Activated naive CD4-positive, alpha-beta T cell treated with Interleukin-2 at 50 U/mL for 16 hours (primary cell): ENCODE results near the gene WFIKKN1.

Source experiments
- DNase-seq: peaks from one replicate; pipeline ENCODE4 v3.0.0-alpha.2; 2020

WFIKKN1 gene

GRCh38 chr16:675884-676564, 45.2 kb downstream of the WFIKKN1 start:
- DNase-seq: no peak

GRCh38 chr16:676565-676902, 45.7 kb downstream of the WFIKKN1 start:
- DNase-seq: no peak

DNA sequence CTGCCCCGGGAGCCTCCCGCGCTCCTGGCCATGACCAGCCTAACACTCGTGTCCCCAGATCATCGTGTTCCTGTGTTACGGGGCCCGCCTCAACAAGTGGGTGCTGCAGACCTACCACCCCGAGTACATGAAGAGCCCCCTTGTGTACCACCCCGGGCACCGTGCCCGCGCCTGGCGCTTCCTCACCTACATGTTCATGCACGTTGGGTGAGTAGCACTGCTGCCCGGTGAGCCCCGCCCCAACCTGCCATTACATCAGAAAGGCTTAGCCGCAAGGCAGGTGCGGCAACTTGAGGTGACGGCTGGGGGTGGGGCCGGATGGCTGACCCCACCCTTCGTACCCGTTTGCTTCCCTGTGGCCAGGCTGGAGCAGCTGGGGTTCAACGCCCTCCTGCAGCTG, 46.1 kb downstream of the WFIKKN1 start:
- DNase-seq: peak; percentile 28

DNA sequence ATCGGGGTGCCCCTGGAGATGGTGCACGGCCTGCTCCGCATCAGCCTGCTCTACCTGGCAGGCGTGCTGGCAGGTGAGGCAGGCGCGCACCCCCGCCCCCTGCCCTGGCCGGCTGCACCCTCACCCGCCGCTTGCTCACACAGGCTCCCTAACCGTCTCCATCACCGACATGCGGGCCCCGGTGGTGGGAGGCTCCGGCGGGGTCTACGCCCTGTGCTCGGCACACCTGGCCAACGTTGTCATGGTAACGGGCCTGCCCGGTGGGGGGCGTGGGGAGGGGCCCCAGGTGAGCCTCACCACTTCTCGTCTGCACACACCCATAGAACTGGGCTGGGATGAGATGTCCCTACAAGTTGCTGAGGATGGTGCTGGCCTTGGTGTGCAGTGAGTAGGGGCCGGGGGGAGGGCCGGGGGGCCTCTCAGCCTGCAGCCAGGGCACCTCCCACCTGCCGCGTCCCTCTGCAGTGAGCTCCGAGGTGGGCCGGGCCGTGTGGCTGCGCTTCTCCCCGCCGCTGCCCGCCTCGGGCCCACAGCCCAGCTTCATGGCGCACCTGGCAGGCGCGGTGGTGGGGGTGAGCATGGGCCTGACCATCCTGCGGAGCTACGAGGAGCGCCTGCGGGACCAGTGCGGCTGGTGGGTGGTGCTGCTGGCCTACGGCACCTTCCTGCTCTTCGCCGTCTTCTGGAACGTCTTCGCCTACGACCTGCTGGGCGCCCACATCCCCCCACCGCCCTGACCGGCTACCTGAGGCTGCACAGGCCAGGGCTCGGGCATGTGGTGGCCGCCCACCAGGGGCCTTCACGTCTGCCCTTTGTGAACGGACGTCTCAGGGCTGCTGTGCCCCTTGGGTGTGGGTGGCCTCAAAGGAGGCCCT, 46.8 kb downstream of the WFIKKN1 start:
- DNase-seq: no peak

DNA sequence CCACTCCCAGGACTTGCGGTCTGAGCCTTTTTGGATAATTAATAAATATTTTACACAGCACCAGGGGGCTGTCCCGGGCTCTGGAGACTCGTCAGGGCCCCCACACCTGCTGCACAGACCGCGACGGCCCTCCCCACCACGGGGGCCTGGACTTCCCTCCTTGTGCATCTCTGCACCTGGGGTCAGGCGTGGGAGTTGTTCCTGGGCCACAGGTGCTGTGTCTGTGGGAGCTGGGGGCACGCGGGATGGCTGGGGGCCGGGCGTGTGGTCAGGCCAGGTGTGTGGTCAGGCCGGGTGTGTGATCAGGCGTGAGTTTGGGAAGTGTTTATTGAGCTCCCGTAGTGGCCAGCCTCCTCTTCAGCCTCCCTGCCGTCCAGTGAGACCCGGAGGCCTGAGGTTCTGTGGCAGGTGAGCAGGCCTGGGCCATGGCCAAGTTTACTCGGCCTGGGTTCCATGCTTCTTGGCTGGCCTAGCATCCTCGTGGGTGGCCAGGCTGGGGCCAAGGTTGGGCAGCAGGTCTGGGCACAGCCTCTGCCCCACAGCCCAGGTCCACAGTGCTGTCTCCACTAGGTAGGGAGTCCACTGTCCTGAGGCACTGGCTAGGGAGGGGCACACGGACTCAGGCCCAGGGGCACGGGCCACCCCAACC, 47.5 kb downstream of the WFIKKN1 start:
- no peak for DNase-seq

- peak; percentile 53 for DNase-seq
Measured at GRCh38 chr16:678858-679813, 48.4 kb downstream of the WFIKKN1 start.

GRCh38 chr16:679814-680624, 49.2 kb downstream of the WFIKKN1 start, which contains the start of gene STUB1:
Gene STUB1, plus strand, starts transcription at chr16:680410. Its CDS starts 116 bp downstream, at chr16:680526.
- peak; percentile 88 for DNase-seq

- DNase-seq: no peak
Measured at GRCh38 chr16:680625-680945, 49.8 kb downstream of the WFIKKN1 start.

DNA sequence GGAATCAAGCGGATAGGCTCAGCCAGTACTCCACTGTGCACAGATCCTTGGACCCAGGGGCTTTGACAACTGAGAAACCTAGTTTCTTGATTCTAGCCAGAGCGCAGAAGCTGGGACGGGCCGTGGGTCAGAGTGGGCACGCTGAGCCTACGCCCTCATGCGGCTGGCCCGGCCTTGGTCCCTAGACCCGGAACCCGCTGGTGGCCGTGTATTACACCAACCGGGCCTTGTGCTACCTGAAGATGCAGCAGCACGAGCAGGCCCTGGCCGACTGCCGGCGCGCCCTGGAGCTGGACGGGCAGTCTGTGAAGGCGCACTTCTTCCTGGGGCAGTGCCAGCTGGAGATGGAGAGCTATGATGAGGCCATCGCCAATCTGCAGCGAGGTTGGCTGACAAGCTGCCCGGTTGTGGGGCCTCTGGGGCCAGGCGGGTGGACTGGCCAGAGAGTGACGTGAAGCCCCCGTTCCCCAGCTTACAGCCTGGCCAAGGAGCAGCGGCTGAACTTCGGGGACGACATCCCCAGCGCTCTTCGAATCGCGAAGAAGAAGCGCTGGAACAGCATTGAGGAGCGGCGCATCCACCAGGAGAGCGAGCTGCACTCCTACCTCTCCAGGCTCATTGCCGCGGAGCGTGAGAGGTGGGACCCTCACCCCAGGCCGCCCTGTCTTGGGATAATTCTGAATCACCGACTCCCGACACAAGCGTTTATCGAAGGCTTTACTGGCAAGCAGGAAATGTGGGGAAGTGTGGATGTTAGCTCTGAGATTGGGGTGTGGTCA, 50.4 kb downstream of the WFIKKN1 start:
- DNase-seq: no peak

DNA sequence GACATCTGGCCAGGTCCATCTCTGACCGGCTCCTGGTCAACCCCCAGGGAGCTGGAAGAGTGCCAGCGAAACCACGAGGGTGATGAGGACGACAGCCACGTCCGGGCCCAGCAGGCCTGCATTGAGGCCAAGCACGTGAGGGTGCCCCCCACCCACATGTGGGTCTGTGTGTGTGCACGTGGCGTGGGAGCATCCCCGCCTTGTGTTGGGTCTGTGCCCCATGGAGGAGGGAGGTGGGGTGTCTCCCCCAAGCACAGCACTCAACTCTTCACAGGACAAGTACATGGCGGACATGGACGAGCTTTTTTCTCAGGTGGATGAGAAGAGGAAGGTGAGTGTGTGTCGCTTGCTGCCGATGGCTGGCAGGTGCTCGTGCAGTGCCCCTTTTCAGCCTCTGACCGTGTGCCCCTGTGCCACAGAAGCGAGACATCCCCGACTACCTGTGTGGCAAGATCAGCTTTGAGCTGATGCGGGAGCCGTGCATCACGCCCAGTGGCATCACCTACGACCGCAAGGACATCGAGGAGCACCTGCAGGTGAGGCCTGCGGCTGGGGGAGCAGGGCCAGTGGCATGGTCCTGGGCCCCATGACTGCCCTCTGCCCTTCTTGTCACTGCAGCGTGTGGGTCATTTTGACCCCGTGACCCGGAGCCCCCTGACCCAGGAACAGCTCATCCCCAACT, 51.1 kb downstream of the WFIKKN1 start:
- no peak for DNase-seq

GRCh38 chr16:682493-683395, 52.0 kb downstream of the WFIKKN1 start:
- no peak for DNase-seq

DNA sequence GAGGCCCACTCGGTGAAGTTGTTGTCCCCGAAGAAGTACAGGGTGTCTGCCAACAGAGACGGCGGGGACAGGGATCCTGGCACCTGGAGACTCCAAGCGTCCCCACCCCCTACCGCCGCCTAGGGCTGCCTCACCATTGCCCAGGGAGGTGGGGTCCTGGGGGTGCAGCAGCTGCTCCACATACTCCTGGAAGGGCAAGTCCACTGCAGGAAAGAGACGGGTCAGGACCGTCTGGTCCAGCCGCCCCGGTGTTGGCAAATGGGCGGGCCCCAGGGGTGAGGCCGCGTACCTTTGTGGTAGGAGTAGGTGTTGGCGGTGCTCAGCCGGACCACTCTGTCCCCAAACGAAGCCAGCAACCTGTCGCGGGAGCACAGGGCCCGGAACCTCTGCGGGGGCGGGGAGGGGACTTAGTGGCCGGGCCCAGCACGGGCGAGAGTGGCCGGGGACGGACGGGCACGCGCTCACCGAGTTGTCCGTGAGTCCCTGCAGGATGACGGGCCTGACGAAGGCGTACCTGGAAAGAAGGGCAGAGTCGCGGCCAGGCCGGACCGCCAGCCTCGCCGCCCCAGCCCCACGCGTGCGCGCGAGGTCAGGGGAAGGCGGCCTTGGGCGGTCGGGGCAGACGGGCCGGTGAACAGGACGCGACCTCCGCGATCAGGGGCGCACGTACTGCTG, 52.7 kb downstream of the WFIKKN1 start:
- no peak for DNase-seq
